Type B pancreatic cell (in vitro differentiated cells): Measurements from ENCODE around the gene NUP160. TPM values are rescaled to one million over a fixed set of nuclear protein-coding genes. Genes with fewer than 3 reads are reported as not detected.
A peak's percentile ranks its signal among the peaks of the same experiment; 100 is the strongest.
"Not testable (repeated sequence)": the region's sequence is repeated elsewhere in the genome, so short reads cannot be mapped to it uniquely, and the experiment has no call there.

ENCODE experiments used
- DNase-seq: peaks from one replicate; pipeline ENCODE4 v3.0.0; 2021; ENCODE audit warnings: mixed read lengths; ENCODE audit not compliant: unreplicated experiment; ENCODE audit errors: extremely low spot score
- H3K27ac Mint-ChIP-seq: 2 replicates; pipeline ENCODE4 v1.8.0; 2021; ENCODE audit warnings: mild to moderate bottlenecking, mixed read lengths
- H3K27me3 Mint-ChIP-seq: 2 replicates; pipeline ENCODE4 v1.8.0; 2021; ENCODE audit warnings: mixed read lengths
- H3K36me3 Mint-ChIP-seq: 2 replicates; pipeline ENCODE4 v1.8.0; 2021; ENCODE audit warnings: mixed read lengths
- H3K4me1 Mint-ChIP-seq: one replicate; pipeline ENCODE4 v1.8.0; 2021; ENCODE audit warnings: mixed read lengths; ENCODE audit not compliant: unreplicated experiment
- H3K4me3 Mint-ChIP-seq: 2 replicates; pipeline ENCODE4 v1.8.0; 2021; ENCODE audit warnings: mild to moderate bottlenecking, mixed read lengths
- H3K9me3 Mint-ChIP-seq: 2 replicates; pipeline ENCODE4 v1.8.0; 2021; ENCODE audit warnings: mixed read lengths
- CTCF ChIP-seq: fragments of 200-600 bp; sonication (generic); conservative IDR thresholded peaks from 2 replicates; pipeline ENCODE4 v1.5.0; 2021; ENCODE audit warnings: antibody characterized with exemption, mild to moderate bottlenecking
- total RNA-seq: library from RNA; stranded (reverse); gene quantifications from 2 replicates; pipeline ENCODE4 v1.2.1, GENCODE V29; 2021; ENCODE audit warnings: low replicate concordance

The NUP160 gene
- total RNA-seq, 1 donor from 2014 or later, result 69.9 TPM

- TF ChIP-seq CTCF, result no peak
- H3K9me3 Mint-ChIP-seq, result no peaks in the 10 kb centered on the region
- peaks cover 9% of the 10 kb centered on the region for H3K4me1 Mint-ChIP-seq
- H3K36me3 Mint-ChIP-seq, result peaks cover 11% of the 10 kb centered on the region
- H3K27me3 Mint-ChIP-seq, result no peaks in the 10 kb centered on the region
- peak overlapping the region; percentile 94 for H3K4me3 Mint-ChIP-seq
- DNase-seq, result peak; percentile 71
- H3K27ac Mint-ChIP-seq, result peak overlapping the region; percentile 98
Measured at GRCh38 chr11:47766509-47767227, 81.5 kb downstream of the NUP160 start.

- DNase-seq, result no peak
Measured at GRCh38 chr11:47765086-47765485, 83.1 kb downstream of the NUP160 start.

GRCh38 chr11:47759291-47759690 lies 88.9 kb downstream of the NUP160 start:
- not testable (repeated sequence) for H3K9me3 Mint-ChIP-seq, H3K4me3 Mint-ChIP-seq, H3K4me1 Mint-ChIP-seq, H3K27ac Mint-ChIP-seq, H3K27me3 Mint-ChIP-seq, DNase-seq
- peaks cover 40% of the 10 kb centered on the region for H3K36me3 Mint-ChIP-seq

More at GRCh38 chr11:47765086-47765485, 83.1 kb downstream of the NUP160 start:
- H3K4me3 Mint-ChIP-seq, result peak overlapping the region; percentile 90
- no peak for TF ChIP-seq CTCF
- no peaks in the 10 kb centered on the region for H3K27me3 Mint-ChIP-seq
- peak overlapping the region; percentile 98 for H3K27ac Mint-ChIP-seq
- H3K9me3 Mint-ChIP-seq, result no peaks in the 10 kb centered on the region
- H3K36me3 Mint-ChIP-seq, result peaks cover 17% of the 10 kb centered on the region
- peaks cover 9% of the 10 kb centered on the region for H3K4me1 Mint-ChIP-seq

- H3K9me3 Mint-ChIP-seq, result no peaks in the 10 kb centered on the region
- no peaks in the 10 kb centered on the region for H3K27me3 Mint-ChIP-seq
- no peaks in the 10 kb centered on the region for H3K4me1 Mint-ChIP-seq
- no peak overlapping the region for H3K4me3 Mint-ChIP-seq
- H3K27ac Mint-ChIP-seq, result peak overlapping the region; percentile 5
- no peak for TF ChIP-seq CTCF
- H3K36me3 Mint-ChIP-seq, result peaks cover 48% of the 10 kb centered on the region
- no peak for DNase-seq
Measured at GRCh38 chr11:47756208-47756607, 91.9 kb downstream of the NUP160 start.

GRCh38 chr11:47750725-47751124 lies 97.4 kb downstream of the NUP160 start:
- no peak for TF ChIP-seq CTCF

GRCh38 chr11:47742494-47742893 lies 105.7 kb downstream of the NUP160 start:
- not testable (repeated sequence) for DNase-seq, H3K27me3 Mint-ChIP-seq, H3K9me3 Mint-ChIP-seq, H3K4me3 Mint-ChIP-seq, H3K4me1 Mint-ChIP-seq, H3K27ac Mint-ChIP-seq
- peaks cover 38% of the 10 kb centered on the region for H3K36me3 Mint-ChIP-seq

More at GRCh38 chr11:47750725-47751124, 97.4 kb downstream of the NUP160 start:
- Mint-ChIP-seq H3K27me3 (no peaks in the 10 kb centered on the region), H3K4me3 (no peak overlapping the region), H3K36me3 (peaks cover 30% of the 10 kb centered on the region), H3K4me1 (no peaks in the 10 kb centered on the region), H3K9me3 (no peaks in the 10 kb centered on the region), H3K27ac (no peak overlapping the region)
- DNase-seq, result no peak

GRCh38 chr11:47737817-47738216 lies 110.3 kb downstream of the NUP160 start:
- H3K4me1 Mint-ChIP-seq, H3K9me3 Mint-ChIP-seq, H3K27me3 Mint-ChIP-seq, H3K4me3 Mint-ChIP-seq, DNase-seq, H3K27ac Mint-ChIP-seq: not testable (repeated sequence)
- H3K36me3 Mint-ChIP-seq, result peaks cover 22% of the 10 kb centered on the region
